Measurements from ENCODE around the gene FKBP8.

DNA sequence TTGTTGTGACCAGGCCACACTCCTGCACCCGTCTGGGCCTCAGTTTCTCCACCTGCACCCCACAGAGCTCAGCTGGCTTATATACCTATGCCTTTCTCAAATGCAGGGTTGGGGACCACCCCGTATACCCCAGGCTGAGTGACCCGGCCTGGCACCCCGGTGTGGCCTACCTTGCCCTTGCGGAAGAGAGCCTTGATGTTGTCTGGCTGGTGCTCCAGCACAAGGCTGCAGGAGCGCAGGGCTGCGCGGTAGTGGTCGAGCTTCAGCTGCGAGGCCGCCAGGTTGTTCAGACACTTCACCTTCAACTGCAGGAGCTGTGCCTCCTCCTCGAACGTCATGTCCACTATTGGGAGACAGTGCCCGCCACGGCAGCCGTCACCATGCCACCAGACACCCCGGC lies 5.9 kb downstream of the FKBP8 start:
- TF ChIP-seq ARNTL (CRISPR knock-in tag; IDR thresholded peaks at IDR 0.05; ENCODE audit: borderline replicate concordance, low read depth): no peak
- TF ChIP-seq ISL1 (CRISPR knock-in tag; IDR thresholded peaks at IDR 0.05): no peak
- TF ChIP-seq TCF4 (CRISPR knock-in tag; IDR thresholded peaks at IDR 0.05; ENCODE audit: borderline replicate concordance): no peak
- TF ChIP-seq ZFP30 (CRISPR knock-in tag; IDR thresholded peaks at IDR 0.05): no peak
- TF ChIP-seq, protein P1, sequence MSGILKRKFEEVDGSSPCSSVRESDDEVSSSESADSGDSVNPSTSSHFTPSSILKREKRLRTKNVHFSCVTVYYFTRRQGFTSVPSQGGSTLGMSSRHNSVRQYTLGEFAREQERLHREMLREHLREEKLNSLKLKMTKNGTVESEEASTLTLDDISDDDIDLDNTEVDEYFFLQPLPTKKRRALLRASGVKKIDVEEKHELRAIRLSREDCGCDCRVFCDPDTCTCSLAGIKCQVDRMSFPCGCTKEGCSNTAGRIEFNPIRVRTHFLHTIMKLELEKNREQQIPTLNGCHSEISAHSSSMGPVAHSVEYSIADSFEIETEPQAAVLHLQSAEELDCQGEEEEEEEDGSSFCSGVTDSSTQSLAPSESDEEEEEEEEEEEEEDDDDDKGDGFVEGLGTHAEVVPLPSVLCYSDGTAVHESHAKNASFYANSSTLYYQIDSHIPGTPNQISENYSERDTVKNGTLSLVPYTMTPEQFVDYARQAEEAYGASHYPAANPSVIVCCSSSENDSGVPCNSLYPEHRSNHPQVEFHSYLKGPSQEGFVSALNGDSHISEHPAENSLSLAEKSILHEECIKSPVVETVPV (CRISPR knock-in tag; IDR thresholded peaks at IDR 0.05): no peak
